HFFc6 (cell line): ENCODE data around the gene PKLR. TPM values are rescaled to one million over a fixed set of nuclear protein-coding genes. Genes with fewer than 3 reads are reported as not detected.

Experiments used
- DNase-seq: peaks from one replicate; pipeline ENCODE4 v3.0.0-alpha.2; 2018
- H3K27ac Mint-ChIP-seq: 2 replicates; pipeline ENCODE4 v1.8.0; 2020; ENCODE audit warnings: mild to moderate bottlenecking, mixed read lengths
- H3K27me3 Mint-ChIP-seq: 2 replicates; pipeline ENCODE4 v1.8.0; 2021; ENCODE audit warnings: mild to moderate bottlenecking, moderate library complexity, mixed read lengths; ENCODE audit not compliant: insufficient read depth
- H3K36me3 Mint-ChIP-seq: 2 replicates; pipeline ENCODE4 v1.8.0; 2021; ENCODE audit warnings: low read depth, mixed read lengths
- H3K4me1 Mint-ChIP-seq: 2 replicates; pipeline ENCODE4 v1.8.0; 2020; ENCODE audit warnings: low read depth, mixed read lengths
- H3K4me3 Mint-ChIP-seq: 2 replicates; pipeline ENCODE4 v1.8.0; 2020; ENCODE audit warnings: mild to moderate bottlenecking, moderate library complexity, mixed read lengths
- H3K9me3 Mint-ChIP-seq: 2 replicates; pipeline ENCODE4 v1.8.0; 2020; ENCODE audit warnings: mild to moderate bottlenecking, mixed read lengths
- CTCF ChIP-seq: fragments of 200-600 bp; sonication (generic); IDR thresholded peaks from 2 replicates; pipeline ENCODE4 v1.5.0; 2021; ENCODE audit warnings: antibody characterized with exemption, mild to moderate bottlenecking
- total RNA-seq, 6 experiments: library from RNA; stranded (reverse); fragmentation: NEBNext Ultra II Directional; extraction: Animal tissue kit (Norgen Biotek cat#: 25700); gene quantifications; 2 replicates in 1 of 6; 3 replicates in 5 of 6; pipeline ENCODE4 v1.2.3, GENCODE V29; 2021

Gene PKLR
- total RNA-seq, 6 experiments from 2014 or later, result not detected

- no peaks in the 10 kb centered on the region for H3K9me3 Mint-ChIP-seq
- H3K36me3 Mint-ChIP-seq, result no peaks in the 10 kb centered on the region
- H3K4me1 Mint-ChIP-seq, result no peaks in the 10 kb centered on the region
- H3K27me3 Mint-ChIP-seq, result peaks cover 8% of the 10 kb centered on the region
- DNase-seq, result no peak
- no peak overlapping the region for H3K27ac Mint-ChIP-seq
- no peak overlapping the region for H3K4me3 Mint-ChIP-seq
- no peak for TF ChIP-seq CTCF
These were observed 14.7 kb downstream of the PKLR start for GRCh38 chr1:155286544-155286943.

GRCh38 chr1:155285631-155286044 is 15.6 kb downstream of the PKLR start:
- Mint-ChIP-seq H3K27ac (no peak overlapping the region), H3K27me3 (peaks cover 6% of the 10 kb centered on the region), H3K4me3 (no peak overlapping the region), H3K9me3 (no peaks in the 10 kb centered on the region), H3K36me3 (no peaks in the 10 kb centered on the region), H3K4me1 (no peaks in the 10 kb centered on the region)
- DNase-seq, result no peak
- TF ChIP-seq CTCF, result no peak

GRCh38 chr1:155285063-155285462 is 16.2 kb downstream of the PKLR start:
- Mint-ChIP-seq H3K4me1 (no peaks in the 10 kb centered on the region), H3K27ac (no peak overlapping the region), H3K36me3 (no peaks in the 10 kb centered on the region), H3K4me3 (no peak overlapping the region), H3K27me3 (peaks cover 6% of the 10 kb centered on the region), H3K9me3 (no peaks in the 10 kb centered on the region)
- DNase-seq, result no peak
- no peak for TF ChIP-seq CTCF

- H3K9me3 Mint-ChIP-seq, result no peaks in the 10 kb centered on the region
- H3K36me3 Mint-ChIP-seq, result no peaks in the 10 kb centered on the region
- peaks cover 6% of the 10 kb centered on the region for H3K27me3 Mint-ChIP-seq
- DNase-seq, result no peak
- no peak overlapping the region for H3K27ac Mint-ChIP-seq
- no peak for TF ChIP-seq CTCF
- no peak overlapping the region for H3K4me3 Mint-ChIP-seq
- peaks cover 4% of the 10 kb centered on the region for H3K4me1 Mint-ChIP-seq
These were observed 16.8 kb downstream of the PKLR start for GRCh38 chr1:155284476-155284875.

- Mint-ChIP-seq H3K27ac (no peak overlapping the region), H3K36me3 (no peaks in the 10 kb centered on the region), H3K4me3 (no peak overlapping the region), H3K9me3 (no peaks in the 10 kb centered on the region), H3K27me3 (peaks cover 5% of the 10 kb centered on the region), H3K4me1 (peaks cover 16% of the 10 kb centered on the region)
- no peak for TF ChIP-seq CTCF
- DNase-seq, result no peak
These were observed 18.6 kb downstream of the PKLR start for GRCh38 chr1:155282488-155283091.

GRCh38 chr1:155279268-155279667 is 22.0 kb downstream of the PKLR start:
- H3K9me3 Mint-ChIP-seq, result no peaks in the 10 kb centered on the region
- DNase-seq, result no peak
- H3K27ac Mint-ChIP-seq, result no peak overlapping the region
- no peak for TF ChIP-seq CTCF
- no peak overlapping the region for H3K4me3 Mint-ChIP-seq
- H3K4me1 Mint-ChIP-seq, result peaks cover 26% of the 10 kb centered on the region
- no peaks in the 10 kb centered on the region for H3K36me3 Mint-ChIP-seq
- no peaks in the 10 kb centered on the region; the same call in 1 of the 2 replicates for H3K27me3 Mint-ChIP-seq
